BLaER1 treated with 17β-estradiol and CSF1 and Interleukin-3, amounts not matched to agents 10 nM and 100 nM (cell line): ENCODE measurements around the gene OR2G3.

ENCODE experiments used
- H3K27ac ChIP-seq, 11 experiments: shearing (Covaris generic); formaldehyde crosslinking; 2 replicates each; pipeline ENCODE4 v1.8.1; 2022
- H3K27me3 ChIP-seq, 11 experiments: shearing (Covaris generic); formaldehyde crosslinking; 2 replicates each; pipeline ENCODE4 v1.8.1; 2022
- H3K36me3 ChIP-seq, 11 experiments: shearing (Covaris generic); formaldehyde crosslinking; 2 replicates each; pipeline ENCODE4 v1.8.1; 2022
- H3K4me1 ChIP-seq, 10 experiments: shearing (Covaris generic); formaldehyde crosslinking; 2 replicates each; pipeline ENCODE4 v1.8.1; 2022
- H3K4me2 ChIP-seq, 11 experiments: shearing (Covaris generic); formaldehyde crosslinking; 2 replicates each; pipeline ENCODE4 v1.8.1; 2022
- H3K4me3 ChIP-seq, 10 experiments: shearing (Covaris generic); formaldehyde crosslinking; 2 replicates each; pipeline ENCODE4 v1.8.1; 2022
- H3K9ac ChIP-seq, 11 experiments: shearing (Covaris generic); formaldehyde crosslinking; 2 replicates each; pipeline ENCODE4 v1.8.1; 2022
- H3K9me3 ChIP-seq, 11 experiments: shearing (Covaris generic); formaldehyde crosslinking; replicated peaks in 1 of 11; 2 replicates each; pipeline ENCODE4 v1.8.1; 2022
- H4K20me1 ChIP-seq, 11 experiments: shearing (Covaris generic); formaldehyde crosslinking; 2 replicates each; pipeline ENCODE4 v1.8.1; 2022
- Cebpa-rat ChIP-seq, 11 experiments: shearing (Covaris generic); IDR thresholded peaks; 2 replicates each; pipeline ENCODE4 v1.8.1; 2022

Gene OR2G3

GRCh38 chr1:247605286-247605685 is at the start of gene OR2G3:
OR2G3 (plus strand) TSS chr1:247605586; CDS start chr1:247605586, 0 bp downstream.
- no peaks in the 10 kb centered on the region for H4K20me1 ChIP-seq
- H3K4me2 ChIP-seq = no peak within 1 kb of the TSS
- H3K36me3 ChIP-seq = no peaks in the 10 kb centered on the region
- no peaks in the 10 kb centered on the region for H3K27me3 ChIP-seq
- H3K9me3 ChIP-seq = 0 out of 22 replicates have a peak, but pooled peaks cover 0 to 3% (median 0%) of the 10 kb centered on the region in 11 experiments
- no peak within 1 kb of the TSS for H3K4me3 ChIP-seq
- no peaks in the 10 kb centered on the region for H3K4me1 ChIP-seq
- H3K9ac ChIP-seq = no peak within 1 kb of the TSS
- no peak for TF ChIP-seq Cebpa-rat (IDR thresholded peaks at IDR 0.05)
- H3K27ac ChIP-seq = no peak within 1 kb of the TSS

DNA sequence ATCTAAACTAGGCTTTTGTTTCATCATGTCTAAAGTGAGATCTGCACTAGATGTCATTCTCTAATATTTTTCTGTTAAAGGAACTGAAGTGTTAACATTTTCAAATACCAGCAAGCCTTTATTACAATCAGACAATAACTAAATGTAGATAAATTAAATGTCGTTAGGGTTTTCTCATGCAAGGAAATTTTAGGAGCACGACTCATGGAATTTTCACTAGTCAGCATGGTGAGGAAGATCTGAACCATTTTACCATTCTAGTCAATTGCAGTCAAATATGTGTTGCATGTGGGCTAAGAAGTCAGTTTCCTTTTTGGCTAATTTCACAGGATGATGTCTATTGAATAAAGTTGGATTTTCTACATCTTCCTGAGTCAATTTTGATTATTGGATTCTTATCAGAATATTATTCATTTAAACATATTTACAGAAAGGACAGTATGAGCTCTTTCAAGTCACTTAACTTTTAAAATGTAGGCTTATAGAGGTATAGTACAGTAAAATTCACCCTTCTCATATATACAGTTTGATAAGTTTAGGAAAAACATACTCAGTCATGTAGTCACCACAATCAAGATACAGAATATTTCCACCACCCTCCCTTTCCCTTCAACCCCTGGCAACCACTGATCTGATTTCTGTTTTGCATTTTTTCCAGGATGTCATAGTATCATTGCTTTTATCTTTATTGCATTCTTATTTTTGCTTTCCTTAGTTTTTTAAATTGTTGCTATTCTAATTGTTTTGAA is 47.3 kb upstream of the OR2G3 start:
- H4K20me1 ChIP-seq = no peaks in the 10 kb centered on the region
- H3K27me3 ChIP-seq = no peaks in the 10 kb centered on the region
- H3K9me3 ChIP-seq = peaks cover 0 to 5% (median 0%) of the 10 kb centered on the region in 11 experiments; a peak in 1 of 22 replicates
- H3K4me2 ChIP-seq = no peak overlapping the region
- no peak overlapping the region for H3K27ac ChIP-seq
- no peak overlapping the region for H3K9ac ChIP-seq
- H3K4me1 ChIP-seq = no peaks in the 10 kb centered on the region
- no peaks in the 10 kb centered on the region for H3K36me3 ChIP-seq
- TF ChIP-seq Cebpa-rat (IDR thresholded peaks at IDR 0.05) = no peak
- no peak overlapping the region for H3K4me3 ChIP-seq

DNA sequence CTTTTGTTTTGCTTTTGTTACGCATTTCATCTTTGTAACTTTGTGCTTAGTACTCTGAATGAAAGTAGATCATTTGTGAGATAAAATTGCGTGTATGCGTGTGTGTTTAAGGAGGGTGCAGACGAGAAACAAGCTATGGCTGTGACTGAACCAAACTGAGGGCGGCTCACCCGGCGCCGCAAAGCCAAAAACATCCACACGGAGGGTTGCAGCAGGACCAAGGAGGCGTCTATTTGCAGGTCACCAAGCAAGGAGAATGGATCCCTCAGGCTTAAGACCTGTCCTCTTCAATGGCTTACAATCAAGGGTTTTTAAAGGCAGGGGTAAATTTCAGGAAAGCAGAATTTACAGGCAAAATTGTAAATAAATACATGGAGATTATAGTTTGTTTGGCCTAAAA is 43.7 kb upstream of the OR2G3 start:
- Histone ChIP-seq H3K4me2 (no peak overlapping the region), H3K27me3 (no peaks in the 10 kb centered on the region), H3K4me3 (no peak overlapping the region), H3K36me3 (no peaks in the 10 kb centered on the region), H3K27ac (no peak overlapping the region), H3K9ac (no peak overlapping the region), H3K9me3 (no peaks in the 10 kb centered on the region), H4K20me1 (no peaks in the 10 kb centered on the region), H3K4me1 (no peaks in the 10 kb centered on the region)
- no peak for TF ChIP-seq Cebpa-rat (IDR thresholded peaks at IDR 0.05)

- H3K4me1 ChIP-seq = no peaks in the 10 kb centered on the region
- H3K36me3 ChIP-seq = no peaks in the 10 kb centered on the region
- no peak overlapping the region for H3K27ac ChIP-seq
- no peaks in the 10 kb centered on the region for H3K9me3 ChIP-seq
- TF ChIP-seq Cebpa-rat (IDR thresholded peaks at IDR 0.05) = no peak
- no peak overlapping the region for H3K4me3 ChIP-seq
- no peak overlapping the region for H3K9ac ChIP-seq
- no peak overlapping the region for H3K4me2 ChIP-seq
- no peaks in the 10 kb centered on the region for H4K20me1 ChIP-seq
- no peaks in the 10 kb centered on the region for H3K27me3 ChIP-seq
These were observed 43.2 kb upstream of the OR2G3 start for GRCh38 chr1:247562198-247562597.

DNA sequence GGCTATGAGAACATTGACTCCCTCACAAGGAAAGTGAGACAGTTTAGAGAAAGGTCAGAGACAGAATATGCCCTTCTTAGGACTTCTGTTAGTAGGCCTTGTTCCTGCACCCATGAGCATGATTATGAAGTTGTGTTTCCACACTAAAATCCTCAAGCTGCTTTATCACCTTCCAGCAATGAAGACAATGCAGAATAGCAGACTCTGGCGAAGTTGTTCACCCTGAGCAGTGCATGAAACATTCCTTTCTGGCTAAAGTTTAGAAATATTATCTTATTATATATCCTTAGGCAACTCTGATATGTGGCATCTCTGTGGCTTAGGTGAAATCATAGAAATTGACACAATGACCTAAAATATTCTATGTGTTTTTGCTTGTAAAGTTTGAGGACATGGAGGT is 31.1 kb upstream of the OR2G3 start:
- Histone ChIP-seq H3K4me3 (no peak overlapping the region), H3K27me3 (no peaks in the 10 kb centered on the region), H4K20me1 (no peaks in the 10 kb centered on the region), H3K4me1 (no peaks in the 10 kb centered on the region), H3K9me3 (peaks cover 0 to 9% (median 0%) of the 10 kb centered on the region in 11 experiments; a peak in 2 of 22 replicates), H3K36me3 (no peaks in the 10 kb centered on the region), H3K4me2 (no peak overlapping the region), H3K27ac (no peak overlapping the region), H3K9ac (no peak overlapping the region)
- TF ChIP-seq Cebpa-rat (IDR thresholded peaks at IDR 0.05) = no peak

GRCh38 chr1:247574664-247575063 is 30.7 kb upstream of the OR2G3 start:
- Histone ChIP-seq H3K27me3 (no peaks in the 10 kb centered on the region), H3K9ac (no peak overlapping the region)

GRCh38 chr1:247576514-247576913 is 28.9 kb upstream of the OR2G3 start:
- Histone ChIP-seq H4K20me1 (no peaks in the 10 kb centered on the region), H3K36me3 (no peaks in the 10 kb centered on the region), H3K9me3 (peaks cover 0 to 9% (median 0%) of the 10 kb centered on the region in 11 experiments; a peak in 1 of 22 replicates), H3K4me3 (no peak overlapping the region), H3K9ac (no peak overlapping the region), H3K4me2 (no peak overlapping the region), H3K27ac (no peak overlapping the region), H3K27me3 (no peaks in the 10 kb centered on the region), H3K4me1 (no peaks in the 10 kb centered on the region)
- TF ChIP-seq Cebpa-rat (IDR thresholded peaks at IDR 0.05) = no peak

More at GRCh38 chr1:247574664-247575063, 30.7 kb upstream of the OR2G3 start:
- no peak overlapping the region for H3K4me3 ChIP-seq
- H3K36me3 ChIP-seq = no peaks in the 10 kb centered on the region
- no peak overlapping the region for H3K4me2 ChIP-seq
- no peaks in the 10 kb centered on the region for H3K4me1 ChIP-seq
- no peak overlapping the region for H3K27ac ChIP-seq
- TF ChIP-seq Cebpa-rat (IDR thresholded peaks at IDR 0.05) = no peak
- H3K9me3 ChIP-seq = peaks cover 0 to 9% (median 0%) of the 10 kb centered on the region in 11 experiments; a peak in 2 of 22 replicates
- no peaks in the 10 kb centered on the region for H4K20me1 ChIP-seq

- no peaks in the 10 kb centered on the region for H3K36me3 ChIP-seq
- no peaks in the 10 kb centered on the region for H3K4me1 ChIP-seq
- H3K9me3 ChIP-seq = no peaks in the 10 kb centered on the region
- no peak overlapping the region for H3K4me3 ChIP-seq
- no peak overlapping the region for H3K9ac ChIP-seq
- H3K27me3 ChIP-seq = no peaks in the 10 kb centered on the region
- H3K4me2 ChIP-seq = no peak overlapping the region
- TF ChIP-seq Cebpa-rat (IDR thresholded peaks at IDR 0.05) = no peak
- no peaks in the 10 kb centered on the region for H4K20me1 ChIP-seq
- H3K27ac ChIP-seq = no peak overlapping the region
These were observed 26.4 kb upstream of the OR2G3 start for GRCh38 chr1:247578946-247579460.

DNA sequence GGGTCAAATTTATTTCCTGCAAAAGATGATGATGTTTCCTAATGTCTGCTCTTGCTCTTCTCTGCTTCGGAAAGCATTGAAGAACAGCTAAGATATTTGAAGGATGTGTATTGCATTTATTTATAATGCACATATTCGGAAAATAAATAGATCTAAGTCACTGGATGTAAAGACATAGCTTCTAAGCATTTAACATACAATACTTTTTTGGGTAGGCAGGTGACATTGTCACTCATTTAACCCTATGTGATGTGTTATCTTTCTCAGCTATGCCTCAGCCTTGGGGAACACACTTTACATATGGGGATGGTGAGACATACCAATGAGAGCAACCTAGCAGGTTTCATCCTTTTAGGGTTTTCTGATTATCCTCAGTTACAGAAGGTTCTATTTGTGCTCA is 17.3 kb upstream of the OR2G3 start, which contains the start of gene OR2G2:
Gene OR2G2 (plus strand): TSS at position 301 of the 400 bp plus-strand sequence. CDS start 0 bp downstream, at position 301.
- H3K9ac ChIP-seq = no peak within 1 kb of the TSS
- no peak within 1 kb of the TSS for H3K4me2 ChIP-seq
- H4K20me1 ChIP-seq = no peaks in the 10 kb centered on the region
- peaks cover 0 to 5% (median 0%) of the 10 kb centered on the region in 11 experiments; a peak in 1 of 22 replicates for H3K9me3 ChIP-seq
- no peak within 1 kb of the TSS for H3K27ac ChIP-seq
- no peak for TF ChIP-seq Cebpa-rat (IDR thresholded peaks at IDR 0.05)
- no peak within 1 kb of the TSS for H3K4me3 ChIP-seq
- H3K36me3 ChIP-seq = no peaks in the 10 kb centered on the region
- H3K27me3 ChIP-seq = no peaks in the 10 kb centered on the region
- H3K4me1 ChIP-seq = no peaks in the 10 kb centered on the region

- no peaks in the 10 kb centered on the region for H3K36me3 ChIP-seq
- no peak overlapping the region for H3K9ac ChIP-seq
- no peak for TF ChIP-seq Cebpa-rat (IDR thresholded peaks at IDR 0.05)
- no peak overlapping the region for H3K4me3 ChIP-seq
- H3K27ac ChIP-seq = no peak overlapping the region
- H3K27me3 ChIP-seq = no peaks in the 10 kb centered on the region
- H3K9me3 ChIP-seq = 0 out of 22 replicates have a peak, but pooled peaks cover 0 to 3% (median 0%) of the 10 kb centered on the region in 11 experiments
- no peaks in the 10 kb centered on the region for H4K20me1 ChIP-seq
- H3K4me1 ChIP-seq = no peaks in the 10 kb centered on the region
- no peak overlapping the region for H3K4me2 ChIP-seq
These were observed 8.0 kb downstream of the OR2G3 start for GRCh38 chr1:247613405-247613804.
